Vagina (tissue), 2 donors: ENCODE results near the gene RCOR3.

Source experiments
- POLR2A ChIP-seq, 2 donors: fragments of 450-650 bp; IDR thresholded peaks; one replicate each; pipeline ENCODE4 v1.6.1; 2017; ENCODE audit warnings: antibody characterized with exemption in 2 of 2, mild to moderate bottlenecking in 2 of 2, moderate library complexity in 2 of 2
- TF ChIP-seq, protein P1 (sequence below), 3 experiments: fragments of 450-650 bp in 2 of 3; fragments of 200-600 bp in 1 of 3; sonication (generic) in 1 of 3; IDR thresholded peaks; one replicate each; pipeline ENCODE4 v1.5.1; 2017 to 2019; ENCODE audit warnings: antibody characterized with exemption in 3 of 3, mild to moderate bottlenecking in 2 of 3, moderate library complexity in 2 of 3

DNA sequence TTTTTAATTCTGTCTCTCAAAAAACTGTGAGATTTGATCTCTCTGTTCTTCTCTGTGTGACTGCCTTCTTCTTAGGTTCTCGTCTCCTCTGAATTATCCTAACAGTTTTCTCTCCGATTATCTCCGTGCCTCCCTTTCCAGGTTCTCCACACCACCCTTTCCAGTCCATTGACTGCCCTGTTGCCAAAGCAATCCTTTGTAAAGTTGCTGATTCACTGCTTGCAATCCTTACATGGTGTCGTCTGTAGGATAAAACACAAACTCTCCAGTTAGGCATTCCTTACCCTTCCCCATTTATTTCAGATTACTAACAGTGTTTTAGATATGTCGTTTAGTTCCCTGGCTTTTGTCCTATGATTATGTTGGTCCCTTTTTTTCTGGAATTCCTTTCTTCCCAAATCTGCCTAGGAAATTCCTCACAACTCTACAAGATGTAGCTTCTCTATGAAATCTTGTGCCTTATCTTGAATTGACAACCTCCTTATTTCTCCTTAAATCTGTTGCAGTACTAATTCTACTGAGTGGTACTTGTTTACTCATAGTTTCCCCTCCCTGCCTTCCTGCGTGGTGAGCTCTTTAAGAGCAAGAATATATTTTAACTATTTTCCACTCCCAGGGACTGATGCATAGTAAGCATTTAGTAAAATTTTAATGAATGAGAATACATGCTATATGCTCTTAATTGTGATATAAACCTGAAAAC, 22.3 kb downstream of the RCOR3 start:
- TF ChIP-seq POLR2A (IDR thresholded peaks at IDR 0.05): no peak
- TF ChIP-seq, protein P1, sequence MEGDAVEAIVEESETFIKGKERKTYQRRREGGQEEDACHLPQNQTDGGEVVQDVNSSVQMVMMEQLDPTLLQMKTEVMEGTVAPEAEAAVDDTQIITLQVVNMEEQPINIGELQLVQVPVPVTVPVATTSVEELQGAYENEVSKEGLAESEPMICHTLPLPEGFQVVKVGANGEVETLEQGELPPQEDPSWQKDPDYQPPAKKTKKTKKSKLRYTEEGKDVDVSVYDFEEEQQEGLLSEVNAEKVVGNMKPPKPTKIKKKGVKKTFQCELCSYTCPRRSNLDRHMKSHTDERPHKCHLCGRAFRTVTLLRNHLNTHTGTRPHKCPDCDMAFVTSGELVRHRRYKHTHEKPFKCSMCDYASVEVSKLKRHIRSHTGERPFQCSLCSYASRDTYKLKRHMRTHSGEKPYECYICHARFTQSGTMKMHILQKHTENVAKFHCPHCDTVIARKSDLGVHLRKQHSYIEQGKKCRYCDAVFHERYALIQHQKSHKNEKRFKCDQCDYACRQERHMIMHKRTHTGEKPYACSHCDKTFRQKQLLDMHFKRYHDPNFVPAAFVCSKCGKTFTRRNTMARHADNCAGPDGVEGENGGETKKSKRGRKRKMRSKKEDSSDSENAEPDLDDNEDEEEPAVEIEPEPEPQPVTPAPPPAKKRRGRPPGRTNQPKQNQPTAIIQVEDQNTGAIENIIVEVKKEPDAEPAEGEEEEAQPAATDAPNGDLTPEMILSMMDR (IDR thresholded peaks at IDR 0.05): no peak
